Measurements from ENCODE around the gene P4HA3. TPM values are rescaled to one million over a fixed set of nuclear protein-coding genes. Genes with fewer than 3 reads are reported as not detected.
A peak's percentile ranks its signal among the peaks of the same experiment; 100 is the strongest.

Gene P4HA3
- total and polyA plus RNA-seq, 9 of the 15 experiments (the other 6 are each of a cell fraction or from before 2014, with no cell fraction given): 0.01 to 0.03 TPM; not detected in 7

GRCh38 chr11:74316772-74317505 lies 5.5 kb upstream of the P4HA3 start (continued):
- TF ChIP-seq CREB3 (tag; conservative IDR thresholded peaks at IDR 0.05; ENCODE audit: low read depth) (no peak), ZBTB12 (CRISPR knock-in tag; IDR thresholded peaks at IDR 0.05) (no peak), FOXA3 (CRISPR knock-in tag; conservative IDR thresholded peaks at IDR 0.05 in 1 of 2, IDR thresholded peaks at IDR 0.05 in 1 of 2) (no peak), ETV6 (IDR thresholded peaks at IDR 0.05; ENCODE audit: borderline replicate concordance in 1 of 2, low read depth in 2 of 2, low read length in 1 of 2) (no peak), ETV6 (CRISPR knock-in tag; IDR thresholded peaks at IDR 0.05; ENCODE audit: borderline replicate concordance) (no peak)

DNA sequence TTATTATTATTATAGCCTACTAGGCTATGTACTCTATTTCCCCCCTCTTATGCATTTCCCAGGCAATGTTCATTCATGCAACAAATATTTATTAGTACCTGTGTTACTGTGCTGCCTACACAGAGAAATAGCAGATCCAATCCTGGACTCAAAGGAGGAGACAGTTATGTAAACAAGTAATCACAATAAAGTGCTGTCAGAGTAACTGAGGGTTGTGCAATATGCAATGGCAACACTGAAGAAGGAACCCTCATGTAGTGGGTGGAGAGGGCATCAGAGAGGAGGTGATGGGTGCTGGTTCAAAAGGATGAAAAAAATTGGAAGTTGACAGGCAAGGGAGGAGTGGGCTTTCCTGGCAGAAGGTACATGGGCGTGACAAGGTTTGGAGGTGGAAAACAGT lies 886 bp upstream of the P4HA3 start:
- H3K9me3 ChIP-seq (replicated peaks; ENCODE audit: control insufficient read depth, insufficient read depth, low read depth, low read length): no peaks in the 10 kb centered on the region; the same call in 1 of the 2 replicates
- in situ Hi-C loops (cut with MboI): no loop called here
- FAIRE-seq: no peak

More for the DNA sequence above, 886 bp upstream of the P4HA3 start:
- DNase-seq (ENCODE audit: extremely low read depth in 1 of 4, low spot score in 3 of 4) (no peak), ATAC-seq (no peak)
- intact Hi-C loops (cut with micrococcal nuclease): no loop called here
- POLR2A ChIA-PET: no interaction called here
- H4K20me1 ChIP-seq (replicated peaks; ENCODE audit: control insufficient read depth, insufficient read depth, low read length): no peaks in the 10 kb centered on the region
- H2AFZ ChIP-seq (ENCODE audit: low read depth, low read length): no peak overlapping the region
- H3K27me3 ChIP-seq (ENCODE audit: control insufficient read depth in 2 of 2, insufficient read depth in 2 of 2, low read length in 2 of 2): peaks cover 4 to 7% of the 10 kb centered on the region in 2 experiments; a peak in 4 of 5 replicates
- CTCF ChIA-PET (ENCODE audit: low intra/inter-chr PET ratio): no interaction called here
- no peak overlapping the region for H3K27ac ChIP-seq (ENCODE audit: extremely low read depth, low read depth, low read length)
- H3K4me2 ChIP-seq (ENCODE audit: insufficient read depth, low read length): no peak overlapping the region
- no TSS peak for BruUV-seq (replicated peaks)
- no peaks in the 10 kb centered on the region for H3K36me3 ChIP-seq (ENCODE audit: control insufficient read depth, insufficient read depth, low read length)
- no peaks in the 10 kb centered on the region for H3K9me1 ChIP-seq (ENCODE audit: control insufficient read depth, insufficient read depth, low read length)
- no peak overlapping the region for H3K4me3 ChIP-seq
- H3K4me1 ChIP-seq (replicated peaks in 1 of 2; ENCODE audit: control insufficient read depth in 2 of 2, insufficient read depth in 2 of 2, low read length in 2 of 2): peaks cover 0 to 10% of the 10 kb centered on the region in 2 experiments; a peak in 3 of 5 replicates
- 6% methylated on average over 1 of the region's 1 CpG for WGBS (ENCODE audit: insufficient coverage, low coverage, missing lambda C conversion rate)
- no peak overlapping the region for H3K9ac ChIP-seq (ENCODE audit: insufficient read depth in 1 of 2, low read depth in 2 of 2, low read length in 2 of 2)
- TF ChIP-seq RBM22 (IDR thresholded peaks at IDR 0.05; ENCODE audit: low read depth, low read length, poor library complexity, severe bottlenecking) (no peak), CEBPG (CRISPR knock-in tag; IDR thresholded peaks at IDR 0.05) (no peak), CEBPG (tag; conservative IDR thresholded peaks at IDR 0.05 in 1 of 2, IDR thresholded peaks at IDR 0.05 in 1 of 2) (peak in 1 of 2 experiments; percentile 21; a peak in 1 of 4 replicates), CEBPB (tag; IDR thresholded peaks at IDR 0.05) (peak; percentile 45; the same call in 1 of the 2 replicates)
- H3K79me2 ChIP-seq (ENCODE audit: control insufficient read depth, insufficient read depth, low read length): no peaks in the 10 kb centered on the region
